HUDEP-2 (cell line): ENCODE results near the gene ZMYM3.

ENCODE experiments used
- DNase-seq, 76 experiments: peaks; one replicate each; lab custom pipeline; 2025; ENCODE audit not compliant: unreplicated experiment in 76 of 76; lab: John Stamatoyannopoulos, UW

ZMYM3 gene

GRCh38 chrX:71214604-71215337 lies 39.2 kb downstream of the ZMYM3 start:
- DNase-seq = no peak

GRCh38 chrX:71214152-71214551 lies 39.8 kb downstream of the ZMYM3 start:
- no peak for DNase-seq

- DNase-seq = no peak
These were observed 41.4 kb downstream of the ZMYM3 start for GRCh38 chrX:71212536-71212935.

GRCh38 chrX:71210816-71211215 lies 43.1 kb downstream of the ZMYM3 start:
- DNase-seq = no peak

GRCh38 chrX:71199252-71200008 lies 54.5 kb downstream of the ZMYM3 start:
- DNase-seq = no peak

GRCh38 chrX:71198066-71198465 lies 55.9 kb downstream of the ZMYM3 start:
- DNase-seq = no peak

GRCh38 chrX:71195964-71196649 lies 57.8 kb downstream of the ZMYM3 start:
- DNase-seq = no peak

- DNase-seq = no peak
These were observed 62.7 kb downstream of the ZMYM3 start for GRCh38 chrX:71191248-71191647.
